NCI-H82 (cell line): ENCODE data around the gene PTCD3.

Experiments
- DNase-seq: peaks from one replicate; lab custom pipeline; 2025; lab: John Stamatoyannopoulos, UW

Gene PTCD3

GRCh38 chr2:86082756-86083155 is 23.3 kb upstream of the PTCD3 start:
- DNase-seq = no peak

- peak; percentile 8 for DNase-seq
Measured at GRCh38 chr2:86087936-86088850, 17.8 kb upstream of the PTCD3 start.

- no peak for DNase-seq
Measured at GRCh38 chr2:86094229-86094628, 11.8 kb upstream of the PTCD3 start.

GRCh38 chr2:86097114-86097896 is 8.7 kb upstream of the PTCD3 start:
- no peak for DNase-seq

- no peak for DNase-seq
Measured at GRCh38 chr2:86097913-86098312, 8.1 kb upstream of the PTCD3 start.

- DNase-seq = no peak
Measured at GRCh38 chr2:86102157-86102556, 3.9 kb upstream of the PTCD3 start.

GRCh38 chr2:86105252-86105968 is 625 bp upstream of the PTCD3 start, which contains the start of gene POLR1A:
Gene POLR1A, minus strand, starts transcription at chr2:86105886. Its CDS starts 110 bp downstream, at chr2:86105776.
- DNase-seq = peak; percentile 96

- no peak for DNase-seq
Measured at GRCh38 chr2:86107031-86107430, 996 bp downstream of the PTCD3 start.

GRCh38 chr2:86118130-86118529 is 12.1 kb downstream of the PTCD3 start:
- DNase-seq = no peak

- no peak for DNase-seq
Measured at GRCh38 chr2:86123328-86123925, 17.4 kb downstream of the PTCD3 start.

- DNase-seq = no peak
Measured at GRCh38 chr2:86124683-86125082, 18.6 kb downstream of the PTCD3 start.

GRCh38 chr2:86134709-86135108 is 28.7 kb downstream of the PTCD3 start:
- no peak for DNase-seq

GRCh38 chr2:86135653-86136052 is 29.6 kb downstream of the PTCD3 start:
- DNase-seq = no peak

- no peak for DNase-seq
Measured at GRCh38 chr2:86136141-86136540, 30.1 kb downstream of the PTCD3 start.

GRCh38 chr2:86138736-86139625 is 32.9 kb downstream of the PTCD3 start:
- no peak for DNase-seq

GRCh38 chr2:86139981-86140380 is 33.9 kb downstream of the PTCD3 start:
- no peak for DNase-seq

GRCh38 chr2:86140969-86141392 is 34.9 kb downstream of the PTCD3 start:
- DNase-seq = no peak

GRCh38 chr2:86142436-86143257 is 36.6 kb downstream of the PTCD3 start:
- DNase-seq = no peak

GRCh38 chr2:86143307-86143706 is 37.3 kb downstream of the PTCD3 start:
- no peak for DNase-seq
